ENCODE data around the gene FCN1.

The FCN1 gene

GRCh38 chr9:134936346-134937163, 18.8 kb upstream of the FCN1 start:
- no peak for FAIRE-seq

- FAIRE-seq: no peak
These were observed 18.1 kb upstream of the FCN1 start for GRCh38 chr9:134935701-134936345.

- no peak for FAIRE-seq
These were observed 17.4 kb upstream of the FCN1 start for GRCh38 chr9:134935056-134935640.

GRCh38 chr9:134933076-134933659, 15.5 kb upstream of the FCN1 start:
- FAIRE-seq: no peak

GRCh38 chr9:134932606-134933005, 14.9 kb upstream of the FCN1 start:
- no peak for FAIRE-seq

- FAIRE-seq: no peak
These were observed 14.5 kb upstream of the FCN1 start for GRCh38 chr9:134932171-134932570.

- FAIRE-seq: no peak
These were observed 12.7 kb upstream of the FCN1 start for GRCh38 chr9:134930398-134930797.

- no peak for FAIRE-seq
These were observed 11.8 kb upstream of the FCN1 start for GRCh38 chr9:134929193-134930158.

- no peak for FAIRE-seq
These were observed 10.9 kb upstream of the FCN1 start for GRCh38 chr9:134928436-134929192.

- no peak for FAIRE-seq
These were observed 7.3 kb upstream of the FCN1 start for GRCh38 chr9:134925011-134925511.

GRCh38 chr9:134923466-134923865, 5.8 kb upstream of the FCN1 start:
- no peak for FAIRE-seq

- FAIRE-seq: no peak
These were observed 5.2 kb upstream of the FCN1 start for GRCh38 chr9:134922932-134923240.

- no peak for FAIRE-seq
These were observed 4.6 kb upstream of the FCN1 start for GRCh38 chr9:134922066-134922931.

GRCh38 chr9:134919303-134919702, 1.6 kb upstream of the FCN1 start:
- no peak for FAIRE-seq

- no peak for FAIRE-seq
These were observed 934 bp upstream of the FCN1 start for GRCh38 chr9:134918646-134919045.

GRCh38 chr9:134916161-134916665, 1.5 kb downstream of the FCN1 start:
- no peak for FAIRE-seq

GRCh38 chr9:134915046-134915985, 2.4 kb downstream of the FCN1 start:
- FAIRE-seq: no peak

GRCh38 chr9:134914501-134914834, 3.2 kb downstream of the FCN1 start:
- no peak for FAIRE-seq

GRCh38 chr9:134913713-134914500, 3.8 kb downstream of the FCN1 start:
- FAIRE-seq: no peak
